Measurements from ENCODE around the gene UPK1B.

GRCh38 chr3:119227070-119227850, 53.9 kb downstream of the UPK1B start:
- TF ChIP-seq CTCF (conservative IDR thresholded peaks at IDR 0.05): no peak
- no peak for TF ChIP-seq ZFX (IDR thresholded peaks at IDR 0.05)

Data from C4-2B (cell line).